Stomach (tissue), 9 donors: ENCODE results near the gene DTD1. TPM values are rescaled to one million over a fixed set of nuclear protein-coding genes. Genes with fewer than 3 reads are reported as not detected.

Source experiments
- DNase-seq, 2 donors: peaks; one replicate each; pipeline versions ENCODE4 v3.0.0 to v3.0.0-alpha.2; 2013 to 2019
- H3K27ac ChIP-seq, 5 donors: fragments of 200-600 bp in 4 of 5; sonication (generic) in 4 of 5; one replicate each; pipeline ENCODE4 v1.5.1; 2013 to 2019; ENCODE audit warnings: mild to moderate bottlenecking in 1 of 5, moderate library complexity in 1 of 5
- H3K27me3 ChIP-seq, 3 donors: fragments of 200-600 bp; sonication (generic); one replicate each; pipeline ENCODE4 v1.5.1; 2017 to 2019; ENCODE audit warnings: mixed run types in 1 of 3
- H3K36me3 ChIP-seq, 4 donors: fragments of 200-600 bp; sonication (generic); 1 replicate in 3 of 4; 2 replicates in 1 of 4; pipeline ENCODE4 v1.5.1; 2016 to 2019
- H3K4me1 ChIP-seq, 4 donors: fragments of 200-600 bp; sonication (generic); one replicate each; pipeline ENCODE4 v1.5.1; 2016 to 2019
- H3K4me3 ChIP-seq, 4 donors: fragments of 200-600 bp; sonication (generic) in 3 of 4; one replicate each; pipeline ENCODE4 v1.5.1; 2016 to 2019; ENCODE audit warnings: mild to moderate bottlenecking in 1 of 4
- H3K9me3 ChIP-seq, 4 donors: fragments of 200-600 bp; sonication (generic); one replicate each; pipeline ENCODE4 v1.5.1; 2016 to 2019
- CTCF ChIP-seq, 7 experiments: fragments of 450-650 bp in 4 of 7; fragments of 200-600 bp in 3 of 7; sonication (generic) in 3 of 7; IDR thresholded peaks; one replicate each; pipeline ENCODE4 v1.5.1; 2016 to 2019; ENCODE audit warnings: antibody characterized with exemption in 7 of 7, control low read depth in 2 of 7, mild to moderate bottlenecking in 1 of 7
- EP300 ChIP-seq: sonication (generic); formaldehyde crosslinking; IDR thresholded peaks from one replicate; pipeline ENCODE4 v1.6.1; 2017; ENCODE audit warnings: antibody characterized with exemption
- POLR2A ChIP-seq, 4 donors: fragments of 450-650 bp; IDR thresholded peaks; one replicate each; pipeline ENCODE4 v1.6.1; 2016; ENCODE audit warnings: antibody characterized with exemption in 4 of 4, control low read depth in 2 of 4, mild to moderate bottlenecking in 1 of 4, moderate library complexity in 1 of 4
- POLR2AphosphoS5 ChIP-seq, 3 donors: sonication (generic); formaldehyde crosslinking; IDR thresholded peaks; one replicate each; pipeline ENCODE4 v1.6.1; 2016; ENCODE audit warnings: antibody characterized with exemption in 3 of 3
- WGBS, 5 donors: extraction: QIAGEN DNeasy Blood & Tissue Kit in 3 of 5; methylation state at CpG; one replicate each; pipeline versions ENCODE4 v1.1.5 to v1.1.7; 2013 to 2018; 5-methylcytosine and 5-hydroxymethylcytosine counted together
- intact Hi-C: fragments of 100-400 bp; cut with DNase I; formaldehyde crosslinking; loops from one replicate; pipeline ENCODE4 v1.15.1; 2023; ENCODE audit warnings: low total_unique reads
- polyA plus RNA-seq, 3 donors: library from polyadenylated mRNA; stranded (reverse); fragments of 200-250 nt; gene quantifications; one replicate each; pipeline ENCODE4 v1.2.3, GENCODE V29; 2013
- small RNA-seq, 4 donors: library from RNA; depleted of rRNA; stranded (forward); fragments of <200 nt; gene quantifications; one replicate each; pipeline ENCODE3, GENCODE V24; 2016
- total RNA-seq, 5 donors: library from RNA; depleted of rRNA; stranded (reverse); fragments of >200 nt; gene quantifications; one replicate each; pipeline versions ENCODE4 v1.1.0 to v1.2.3, GENCODE V29; 2014 to 2016
- donor health status: healthy with polysubstance abuse.
- donor health status: Bipolar disorder and iron deficiency.
- donor health status: healthy.

The DTD1 gene
- total and polyA plus RNA-seq, 8 donors, result 4.5 to 30.4 (median 15.7) TPM; not detected in 1

DNA sequence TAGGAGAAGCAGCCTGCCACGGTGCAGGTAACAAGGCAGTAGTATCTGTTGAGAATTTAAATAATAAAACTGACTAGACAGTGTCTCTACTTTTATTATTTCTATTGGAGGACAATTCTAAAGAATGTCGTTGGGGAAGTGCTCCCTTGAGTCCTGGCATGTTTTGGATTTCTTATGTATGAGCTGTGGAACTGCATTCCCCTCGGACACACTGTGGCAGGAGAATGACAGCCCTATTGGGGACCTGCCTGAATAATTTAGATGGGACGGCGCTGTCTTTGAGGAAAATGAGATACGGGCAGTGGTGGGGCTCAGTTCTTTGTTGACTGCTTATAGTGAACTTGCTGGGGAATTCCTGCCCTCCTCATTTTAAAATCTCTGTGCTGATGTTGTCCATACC is 223.3 kb downstream of the DTD1 start:
- no peak for TF ChIP-seq CTCF (IDR thresholded peaks at IDR 0.05)
- TF ChIP-seq POLR2AphosphoS5 (IDR thresholded peaks at IDR 0.05), result no peak
- no peak for TF ChIP-seq POLR2A (IDR thresholded peaks at IDR 0.05)
- Histone ChIP-seq H3K27ac (no peak overlapping the region), H3K27me3 (no peaks in the 10 kb centered on the region), H3K4me3 (no peak overlapping the region), H3K9me3 (no peaks in the 10 kb centered on the region), H3K4me1 (no peaks in the 10 kb centered on the region), H3K36me3 (no peaks in the 10 kb centered on the region)
- intact Hi-C loops, result no loop called here
- no peak for DNase-seq
- WGBS, 5 donors, result 86 to 90% (median 89%) methylated on average over 6 of the region's 6 CpGs

DNA sequence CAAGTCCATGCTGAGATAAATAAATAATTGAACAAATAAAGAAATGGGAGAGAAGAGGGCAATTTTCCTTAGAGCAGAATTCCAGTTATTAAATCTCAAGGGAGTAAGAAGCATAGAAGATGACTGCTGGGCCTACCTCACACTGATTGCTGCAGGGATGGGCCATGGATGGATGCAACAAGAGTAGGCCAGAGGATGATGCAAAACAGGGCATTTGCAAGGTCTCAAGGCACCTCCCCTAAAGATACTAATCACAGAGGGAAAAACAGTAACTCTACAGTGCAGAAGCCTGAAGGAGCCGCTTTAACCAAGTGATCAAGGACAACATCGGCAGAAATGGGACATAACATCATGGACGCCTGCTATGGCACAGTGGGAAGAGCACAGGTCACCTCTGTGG is 224.1 kb downstream of the DTD1 start:
- WGBS, 5 donors, result 77 to 99% (median 94%) methylated on average over 3 of the region's 3 CpGs
- no peaks in the 10 kb centered on the region for H3K9me3 ChIP-seq

DNA sequence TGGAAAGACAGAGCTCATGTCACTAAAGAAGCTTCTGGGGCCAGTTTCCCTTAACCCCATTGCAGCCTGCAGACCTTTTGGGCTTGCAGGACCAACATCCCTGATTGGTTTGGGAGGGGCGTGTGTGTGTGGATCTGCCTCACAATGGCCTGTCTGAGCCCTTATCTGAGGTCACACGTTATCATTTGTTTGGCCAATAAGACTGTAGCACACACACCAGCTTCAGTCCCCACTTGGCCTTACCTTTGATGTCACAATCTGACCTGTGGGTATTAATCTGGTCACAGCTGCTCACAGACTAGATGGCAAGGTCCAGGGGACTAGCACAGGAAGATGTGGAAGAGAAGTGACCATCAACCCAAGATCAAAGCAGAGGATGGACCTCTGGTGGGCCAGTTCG is 225.6 kb downstream of the DTD1 start, which contains the start of gene SCP2D1:
Gene SCP2D1 (plus strand): TSS at position 301 of the 400 bp plus-strand sequence. CDS start 33 bp downstream, at position 334.
- H3K4me1 ChIP-seq, result no peaks in the 10 kb centered on the region
- intact Hi-C loops, result no loop called here
- H3K27ac ChIP-seq, result no peak within 1 kb of the TSS
- H3K9me3 ChIP-seq, result no peaks in the 10 kb centered on the region
- no peaks in the 10 kb centered on the region for H3K36me3 ChIP-seq
- TF ChIP-seq EP300 (no peak), POLR2AphosphoS5 (IDR thresholded peaks at IDR 0.05) (no peak), POLR2A (IDR thresholded peaks at IDR 0.05) (no peak), CTCF (IDR thresholded peaks at IDR 0.05) (no peak)
- WGBS, 5 donors, result 43 to 64% (median 54%) methylated on average over 3 of the region's 3 CpGs
- no peaks in the 10 kb centered on the region for H3K27me3 ChIP-seq
- no peak for DNase-seq
- no peak within 1 kb of the TSS for H3K4me3 ChIP-seq

More for the DNA sequence above, 224.1 kb downstream of the DTD1 start:
- Histone ChIP-seq H3K4me1 (no peaks in the 10 kb centered on the region), H3K27ac (no peak overlapping the region), H3K36me3 (no peaks in the 10 kb centered on the region), H3K4me3 (no peak overlapping the region), H3K27me3 (no peaks in the 10 kb centered on the region)
- no peak for DNase-seq
- intact Hi-C loops, result no loop called here
- TF ChIP-seq CTCF (IDR thresholded peaks at IDR 0.05), result no peak
- TF ChIP-seq EP300, result no peak
- TF ChIP-seq POLR2AphosphoS5 (IDR thresholded peaks at IDR 0.05), result no peak
- TF ChIP-seq POLR2A (IDR thresholded peaks at IDR 0.05), result no peak

GRCh38 chr20:18815194-18815942 is 227.5 kb downstream of the DTD1 start:
- TF ChIP-seq POLR2AphosphoS5 (IDR thresholded peaks at IDR 0.05) (no peak), EP300 (no peak), POLR2A (IDR thresholded peaks at IDR 0.05) (no peak), CTCF (IDR thresholded peaks at IDR 0.05) (no peak)
- H3K4me3 ChIP-seq, result no peak overlapping the region
- no peaks in the 10 kb centered on the region for H3K4me1 ChIP-seq
- H3K36me3 ChIP-seq, result no peaks in the 10 kb centered on the region
- no peaks in the 10 kb centered on the region for H3K27me3 ChIP-seq
- H3K9me3 ChIP-seq, result peaks cover 0 to 6% (median 2%) of the 10 kb centered on the region in 4 donors
- intact Hi-C loops, result no loop called here
- no peak overlapping the region for H3K27ac ChIP-seq
- 89 to 95% (median 93%) methylated on average over 6 of the region's 6 CpGs for WGBS, 5 donors
- no peak for DNase-seq

Small RNAs within 50 kb of the gene (small RNA-seq; reads per million reads assigned to genes)
- gene RN7SL638P (0 reads per million in 4 donors), gene RNU6ATAC34P (0 reads per million in 4 donors)

Other genes with a start within 250 kb of the DTD1 start
- 10 to 100 TPM in 1 of 5 donors, 1 to 10 TPM in 3, not detected in 1; 1.4 to 24.6 (median 3.3) TPM for gene DZANK1, start 121.0 kb upstream of the DTD1 start, total RNA-seq
- gene DZANK1, start 121.0 kb upstream of the DTD1 start, polyA plus RNA-seq, result 1 to 10 TPM in 1 of 3 donors, under 1 TPM in 2; 0.61 to 2.6 (median 0.93) TPM
- gene POLR3F, start 120.7 kb upstream of the DTD1 start, total RNA-seq, result 10 to 100 TPM in 2 of 5 donors, 1 to 10 TPM in 2, not detected in 1; 5.4 to 24.3 (median 13.0) TPM
- 10 to 100 TPM in 1 of 3 donors, 1 to 10 TPM in 2; 6.9 to 12.8 (median 7.3) TPM for gene POLR3F, start 120.7 kb upstream of the DTD1 start, polyA plus RNA-seq
- 10 to 100 TPM in 2 of 5 donors, 1 to 10 TPM in 2, under 1 TPM in 1; 0.58 to 20.7 (median 4.9) TPM for gene RBBP9, start 90.8 kb upstream of the DTD1 start, total RNA-seq
- 1 to 10 TPM; 4.7 to 7.5 (median 5.2) TPM for gene RBBP9, start 90.8 kb upstream of the DTD1 start, polyA plus RNA-seq
- 10 to 100 TPM in 4 of 5 donors, 1 to 10 TPM in 1; 5.3 to 74.9 (median 26.8) TPM for gene SEC23B, start 80.1 kb upstream of the DTD1 start, total RNA-seq
- 10 to 100 TPM in 2 of 3 donors, 1 to 10 TPM in 1; 9.5 to 29.0 (median 26.1) TPM for gene SEC23B, start 80.1 kb upstream of the DTD1 start, polyA plus RNA-seq
- gene SMIM26, start 20.6 kb upstream of the DTD1 start, total RNA-seq, result 100 to 1,000 TPM in 4 of 5 donors, 10 to 100 TPM in 1; 29.2 to 139 (median 114) TPM
- 100 to 1,000 TPM; 176 to 187 (median 178) TPM for gene SMIM26, start 20.6 kb upstream of the DTD1 start, polyA plus RNA-seq
- gene SCP2D1, start 225.7 kb downstream of the DTD1 start, total RNA-seq, result not detected
- gene SCP2D1, start 225.7 kb downstream of the DTD1 start, polyA plus RNA-seq, result not detected